ENCODE results near the gene IL36A.

The IL36A gene

GRCh38 chr2:113014067-113014466 lies 8.8 kb downstream of the IL36A start:
- Histone ChIP-seq H3K27ac (no peak overlapping the region), H3K4me1 (no peaks in the 10 kb centered on the region), H4K20me1 (no peaks in the 10 kb centered on the region), H3K36me3 (no peaks in the 10 kb centered on the region), H3K4me3 (no peak overlapping the region), H3K27me3 (no peaks in the 10 kb centered on the region), H3K9me3 (replicated peaks in 1 of 11) (peaks cover 0 to 6% (median 3%) of the 10 kb centered on the region in 11 experiments; a peak in 5 of 22 replicates), H3K9ac (no peak overlapping the region), H3K4me2 (no peak overlapping the region)
- TF ChIP-seq Cebpa-rat (IDR thresholded peaks at IDR 0.05): no peak

GRCh38 chr2:113015042-113015441 lies 9.8 kb downstream of the IL36A start:
- Histone ChIP-seq H4K20me1 (no peaks in the 10 kb centered on the region), H3K4me1 (no peaks in the 10 kb centered on the region), H3K9ac (no peak overlapping the region), H3K36me3 (no peaks in the 10 kb centered on the region), H3K27ac (no peak overlapping the region), H3K4me2 (no peak overlapping the region), H3K27me3 (no peaks in the 10 kb centered on the region), H3K9me3 (replicated peaks in 1 of 11) (peaks cover 0 to 12% (median 7%) of the 10 kb centered on the region in 11 experiments; a peak in 6 of 22 replicates), H3K4me3 (no peak overlapping the region)
- no peak for TF ChIP-seq Cebpa-rat (IDR thresholded peaks at IDR 0.05)

GRCh38 chr2:113015655-113016054 lies 10.4 kb downstream of the IL36A start:
- Histone ChIP-seq H3K36me3 (no peaks in the 10 kb centered on the region), H3K4me2 (no peak overlapping the region), H4K20me1 (no peaks in the 10 kb centered on the region), H3K9me3 (replicated peaks in 1 of 11) (peaks cover 0 to 12% (median 7%) of the 10 kb centered on the region in 11 experiments; a peak in 6 of 22 replicates), H3K4me1 (no peaks in the 10 kb centered on the region), H3K27ac (no peak overlapping the region), H3K4me3 (no peak overlapping the region), H3K9ac (no peak overlapping the region), H3K27me3 (no peaks in the 10 kb centered on the region)
- TF ChIP-seq Cebpa-rat (IDR thresholded peaks at IDR 0.05): no peak

GRCh38 chr2:113018509-113018908 lies 13.2 kb downstream of the IL36A start:
- no peaks in the 10 kb centered on the region for H4K20me1 ChIP-seq
- H3K9me3 ChIP-seq (replicated peaks in 1 of 11): peaks cover 0 to 12% (median 7%) of the 10 kb centered on the region in 11 experiments; a peak in 6 of 22 replicates
- no peak overlapping the region for H3K9ac ChIP-seq
- TF ChIP-seq Cebpa-rat (IDR thresholded peaks at IDR 0.05): no peak
- H3K27ac ChIP-seq: no peak overlapping the region
- H3K4me2 ChIP-seq: no peak overlapping the region
- H3K27me3 ChIP-seq: no peaks in the 10 kb centered on the region
- no peak overlapping the region for H3K4me3 ChIP-seq
- no peaks in the 10 kb centered on the region for H3K36me3 ChIP-seq
- H3K4me1 ChIP-seq: no peaks in the 10 kb centered on the region

- no peak for TF ChIP-seq Cebpa-rat (IDR thresholded peaks at IDR 0.05)
- H3K4me2 ChIP-seq: no peak overlapping the region
- no peak overlapping the region for H3K4me3 ChIP-seq
Observed at GRCh38 chr2:113021312-113021711, 16.1 kb downstream of the IL36A start.

GRCh38 chr2:113024764-113025163 lies 19.5 kb downstream of the IL36A start:
- no peaks in the 10 kb centered on the region for H3K36me3 ChIP-seq
- no peak for TF ChIP-seq Cebpa-rat (IDR thresholded peaks at IDR 0.05)
- no peaks in the 10 kb centered on the region for H3K27me3 ChIP-seq
- no peaks in the 10 kb centered on the region for H4K20me1 ChIP-seq
- no peak overlapping the region for H3K4me2 ChIP-seq
- no peak overlapping the region for H3K27ac ChIP-seq
- no peak overlapping the region for H3K9ac ChIP-seq
- peaks cover 0 to 4% (median 0%) of the 10 kb centered on the region in 11 experiments; a peak in 2 of 22 replicates for H3K9me3 ChIP-seq (replicated peaks in 1 of 11)
- no peak overlapping the region for H3K4me3 ChIP-seq
- H3K4me1 ChIP-seq: peaks cover 0 to 13% (median 10%) of the 10 kb centered on the region in 10 experiments; a peak in 12 of 20 replicates

More at GRCh38 chr2:113021312-113021711, 16.1 kb downstream of the IL36A start:
- no peaks in the 10 kb centered on the region for H3K27me3 ChIP-seq
- H4K20me1 ChIP-seq: no peaks in the 10 kb centered on the region
- no peak overlapping the region for H3K9ac ChIP-seq
- peaks cover 0 to 12% (median 7%) of the 10 kb centered on the region in 11 experiments; a peak in 6 of 22 replicates for H3K9me3 ChIP-seq (replicated peaks in 1 of 11)
- H3K27ac ChIP-seq: no peak overlapping the region
- H3K36me3 ChIP-seq: no peaks in the 10 kb centered on the region
- H3K4me1 ChIP-seq: peaks cover 0 to 12% (median 10%) of the 10 kb centered on the region in 10 experiments; a peak in 12 of 20 replicates

- H3K27me3 ChIP-seq: no peaks in the 10 kb centered on the region
- no peaks in the 10 kb centered on the region for H3K36me3 ChIP-seq
Observed at GRCh38 chr2:113025737-113026136, 20.5 kb downstream of the IL36A start.

GRCh38 chr2:113027691-113028090 lies 22.4 kb downstream of the IL36A start:
- Histone ChIP-seq H3K36me3 (no peaks in the 10 kb centered on the region), H3K27ac (no peak overlapping the region), H3K27me3 (no peaks in the 10 kb centered on the region), H3K4me2 (no peak overlapping the region), H3K9ac (no peak overlapping the region), H3K4me3 (no peak overlapping the region), H3K4me1 (peaks cover 0 to 13% (median 10%) of the 10 kb centered on the region in 10 experiments; a peak in 12 of 20 replicates), H3K9me3 (replicated peaks in 1 of 11) (no peaks in the 10 kb centered on the region), H4K20me1 (no peaks in the 10 kb centered on the region)
- no peak for TF ChIP-seq Cebpa-rat (IDR thresholded peaks at IDR 0.05)

More at GRCh38 chr2:113025737-113026136, 20.5 kb downstream of the IL36A start:
- Histone ChIP-seq H3K4me3 (no peak overlapping the region), H3K9ac (no peak overlapping the region), H3K27ac (no peak overlapping the region), H4K20me1 (no peaks in the 10 kb centered on the region), H3K9me3 (replicated peaks in 1 of 11) (no peaks in the 10 kb centered on the region), H3K4me1 (peaks cover 0 to 13% (median 10%) of the 10 kb centered on the region in 10 experiments; a peak in 12 of 20 replicates), H3K4me2 (peak overlapping the region in 9 of 11 experiments; percentile 6 to 53 (median 30); a peak in 13 of 22 replicates)
- TF ChIP-seq Cebpa-rat (IDR thresholded peaks at IDR 0.05): no peak; a peak in 1 of 22 replicates

GRCh38 chr2:113028112-113028511 lies 22.9 kb downstream of the IL36A start:
- H3K36me3 ChIP-seq: no peaks in the 10 kb centered on the region
- H3K27me3 ChIP-seq: no peaks in the 10 kb centered on the region
- H3K27ac ChIP-seq: no peak overlapping the region

GRCh38 chr2:113032737-113033136 lies 27.5 kb downstream of the IL36A start:
- peaks cover 0 to under 1% (median 0%) of the 10 kb centered on the region in 10 experiments; a peak in 4 of 20 replicates for H3K4me1 ChIP-seq
- no peaks in the 10 kb centered on the region for H3K9me3 ChIP-seq (replicated peaks in 1 of 11)
- no peaks in the 10 kb centered on the region for H3K36me3 ChIP-seq
- H4K20me1 ChIP-seq: no peaks in the 10 kb centered on the region
- no peak overlapping the region for H3K9ac ChIP-seq
- no peaks in the 10 kb centered on the region for H3K27me3 ChIP-seq
- no peak for TF ChIP-seq Cebpa-rat (IDR thresholded peaks at IDR 0.05)
- H3K4me2 ChIP-seq: no peak overlapping the region
- H3K27ac ChIP-seq: no peak overlapping the region
- no peak overlapping the region for H3K4me3 ChIP-seq

More at GRCh38 chr2:113028112-113028511, 22.9 kb downstream of the IL36A start:
- H3K4me3 ChIP-seq: no peak overlapping the region
- H3K9me3 ChIP-seq (replicated peaks in 1 of 11): no peaks in the 10 kb centered on the region
- H3K4me1 ChIP-seq: peaks cover 0 to 13% (median 10%) of the 10 kb centered on the region in 10 experiments; a peak in 12 of 20 replicates
- no peaks in the 10 kb centered on the region for H4K20me1 ChIP-seq
- no peak overlapping the region for H3K9ac ChIP-seq
- H3K4me2 ChIP-seq: no peak overlapping the region
- TF ChIP-seq Cebpa-rat (IDR thresholded peaks at IDR 0.05): no peak
